ENCODE data around the gene MBTPS1.

MBTPS1 gene

DNA sequence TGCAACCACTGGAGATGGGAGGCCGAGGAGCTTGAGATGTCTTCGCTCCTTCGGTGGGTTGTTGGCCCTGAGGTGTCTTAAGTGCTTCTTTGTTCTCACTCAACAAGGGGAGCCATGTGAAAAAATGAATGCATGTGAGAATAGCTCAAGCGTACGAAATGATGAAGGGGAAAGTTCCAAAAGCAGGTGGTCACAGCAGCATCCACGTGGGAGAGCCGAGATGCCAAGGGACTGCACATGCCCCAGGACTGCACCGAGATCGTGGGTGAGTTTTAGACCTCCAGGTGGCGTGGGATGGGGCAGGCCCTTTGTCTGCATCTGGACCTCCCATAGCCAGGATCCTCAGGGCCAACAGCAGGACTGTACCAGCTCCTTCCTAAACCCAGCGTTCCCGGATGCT is 82.2 kb downstream of the MBTPS1 start:
- DNase-seq (ENCODE audit: low read depth) = no peak

- DNase-seq (ENCODE audit: low read depth) = no peak
These were observed 83.2 kb downstream of the MBTPS1 start for GRCh38 chr16:84033251-84034195.

GRCh38 chr16:84032458-84033178 is 84.1 kb downstream of the MBTPS1 start:
- no peak for DNase-seq (ENCODE audit: low read depth)

GRCh38 chr16:84031556-84031955 is 85.2 kb downstream of the MBTPS1 start:
- DNase-seq (ENCODE audit: low read depth) = no peak

GRCh38 chr16:84029297-84030047 is 87.3 kb downstream of the MBTPS1 start:
- no peak for DNase-seq (ENCODE audit: low read depth)

DNA sequence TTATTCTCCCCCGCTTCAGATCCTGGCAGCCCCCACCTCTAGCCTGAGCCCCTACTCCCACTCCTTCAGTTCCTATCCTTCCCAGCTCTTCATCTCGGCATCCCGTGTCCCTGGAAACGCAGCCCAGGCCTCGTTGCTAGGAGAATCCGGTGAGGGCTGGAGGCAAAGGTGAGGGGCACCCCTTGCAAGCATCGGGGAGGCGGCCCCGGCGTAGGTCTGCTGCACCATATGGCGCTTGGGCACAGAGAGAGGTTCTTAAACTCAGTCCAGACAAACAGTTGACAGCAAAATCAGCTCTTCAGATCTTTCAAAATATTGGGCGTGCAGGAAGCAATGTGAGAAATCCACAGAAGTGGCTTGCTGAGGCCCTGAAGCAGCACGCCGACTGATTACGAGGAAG is 89.1 kb downstream of the MBTPS1 start:
- no peak for DNase-seq (ENCODE audit: low read depth)

DNA sequence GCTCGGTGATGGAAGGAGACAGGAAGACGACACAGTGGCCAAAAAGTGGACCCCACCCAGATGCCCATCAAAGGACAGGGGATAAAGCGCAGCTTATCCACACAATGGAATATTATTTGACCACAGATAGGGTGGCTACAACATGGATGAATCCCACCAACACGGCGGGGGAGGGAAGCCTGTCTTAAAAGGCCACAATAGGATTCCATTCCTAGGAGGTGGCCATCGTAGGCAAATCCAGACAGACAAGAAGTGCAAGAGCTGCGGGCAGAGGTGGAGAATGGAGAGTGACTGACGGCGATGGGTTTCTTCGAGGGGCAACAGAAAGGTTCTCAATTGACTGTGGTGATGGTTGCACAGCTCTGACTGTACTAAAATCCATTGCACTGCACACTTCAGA is 90.1 kb downstream of the MBTPS1 start:
- no peak for DNase-seq (ENCODE audit: low read depth)

DNA sequence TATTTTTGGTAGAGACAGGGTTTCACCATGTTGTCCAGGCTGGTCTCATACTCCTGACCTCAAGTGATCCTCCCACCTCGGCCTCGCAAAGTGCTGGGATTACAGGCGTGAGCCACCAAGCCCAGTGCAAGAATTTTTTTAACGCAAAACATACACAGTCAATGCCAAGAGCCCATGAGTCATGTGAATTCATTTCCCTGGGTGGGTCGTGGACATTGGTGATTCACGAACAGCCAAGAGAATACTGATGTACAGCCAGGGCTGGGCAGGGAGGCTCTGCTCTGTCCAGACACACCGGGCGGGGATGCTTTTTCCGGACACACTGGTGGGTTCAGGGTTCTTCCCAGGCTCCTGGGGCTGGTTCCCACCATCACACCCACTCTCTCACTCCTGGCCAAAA is 91.9 kb downstream of the MBTPS1 start:
- DNase-seq (ENCODE audit: low read depth) = no peak

DNA sequence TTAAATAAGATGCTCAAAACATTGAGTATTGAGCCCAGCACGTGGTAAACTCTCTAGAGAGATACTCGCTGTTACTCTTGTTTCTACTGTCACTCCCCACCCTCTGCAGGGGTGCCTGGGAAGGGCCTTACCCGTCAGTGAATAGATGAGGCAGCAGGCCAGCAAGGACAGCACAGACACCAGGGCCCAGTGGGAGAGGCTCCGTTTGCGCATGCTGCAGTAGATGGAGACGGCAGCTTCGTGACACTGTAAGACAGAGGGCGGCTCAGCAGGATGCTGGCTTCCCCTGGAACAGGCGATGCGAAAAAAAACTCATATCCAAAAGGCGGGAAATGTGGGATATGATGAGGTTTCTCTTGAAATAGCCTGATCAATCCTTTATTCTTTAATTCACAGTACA is 94.1 kb downstream of the MBTPS1 start:
- DNase-seq (ENCODE audit: low read depth) = no peak

- DNase-seq (ENCODE audit: low read depth) = no peak
These were observed 95.3 kb downstream of the MBTPS1 start for GRCh38 chr16:84021488-84021887.

DNA sequence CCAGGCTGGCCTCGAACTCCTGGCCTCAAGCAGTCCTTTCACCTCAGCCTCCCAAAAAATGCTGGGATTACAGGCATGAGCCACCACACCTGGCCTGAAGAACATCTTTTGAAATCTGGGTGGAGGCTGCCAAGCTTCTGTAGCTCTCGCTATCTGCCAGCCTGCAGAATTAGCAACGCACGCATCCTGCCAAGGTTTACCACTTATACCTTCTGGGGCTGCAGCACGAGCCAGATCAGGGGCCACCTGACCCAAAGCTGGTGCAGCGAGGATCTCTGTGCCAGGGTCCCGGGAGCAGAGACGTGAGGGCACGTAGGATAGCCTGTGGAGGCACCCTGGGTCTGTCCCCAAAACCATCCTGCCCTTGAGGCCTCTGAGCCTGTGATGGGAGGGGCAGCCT is 96.4 kb downstream of the MBTPS1 start:
- DNase-seq (ENCODE audit: low read depth) = no peak

GRCh38 chr16:84018710-84019109 is 98.0 kb downstream of the MBTPS1 start:
- no peak for DNase-seq (ENCODE audit: low read depth)

DNA sequence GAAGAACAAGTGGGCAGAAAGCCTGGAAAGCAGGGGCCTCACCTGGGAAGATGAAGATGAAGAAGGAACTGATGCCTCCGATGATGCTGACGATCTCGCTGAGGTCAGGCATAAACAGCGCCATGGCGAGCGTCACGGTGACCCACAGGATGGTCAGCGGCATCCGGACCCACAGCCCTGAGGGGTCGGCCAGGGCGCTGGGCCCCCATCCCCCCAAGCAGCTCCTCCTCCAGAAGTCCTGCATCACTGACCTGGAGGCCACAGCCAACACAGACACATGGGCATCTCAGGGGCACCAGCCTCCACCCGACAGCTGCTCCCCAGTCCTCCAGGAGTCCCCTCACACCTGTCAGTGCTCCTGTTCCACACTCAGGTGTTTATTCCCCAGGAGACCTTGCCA is 100.3 kb downstream of the MBTPS1 start:
- no peak for DNase-seq (ENCODE audit: low read depth)

DNA sequence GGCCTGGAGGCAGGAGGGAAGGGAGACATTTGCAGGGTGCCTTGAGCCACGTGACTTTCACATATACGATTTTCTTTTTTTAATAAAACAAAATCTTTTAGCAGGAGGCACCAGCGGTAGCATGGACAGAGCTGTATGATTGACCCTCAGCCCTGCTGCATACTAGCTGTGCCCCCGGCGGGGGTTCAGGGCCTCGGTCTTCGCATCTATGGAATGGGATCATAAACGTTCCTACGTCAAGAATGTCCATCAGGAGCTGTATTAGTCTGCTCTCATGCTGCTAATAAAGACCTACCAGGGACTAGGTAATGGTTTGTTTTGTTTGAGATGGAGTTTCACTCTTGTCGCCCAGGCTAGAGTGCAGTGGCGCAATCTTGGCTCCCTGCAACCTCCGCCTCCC is 101.3 kb downstream of the MBTPS1 start:
- DNase-seq (ENCODE audit: low read depth) = no peak

- no peak for DNase-seq (ENCODE audit: low read depth)
These were observed 102.0 kb downstream of the MBTPS1 start for GRCh38 chr16:84014570-84015327.

DNA sequence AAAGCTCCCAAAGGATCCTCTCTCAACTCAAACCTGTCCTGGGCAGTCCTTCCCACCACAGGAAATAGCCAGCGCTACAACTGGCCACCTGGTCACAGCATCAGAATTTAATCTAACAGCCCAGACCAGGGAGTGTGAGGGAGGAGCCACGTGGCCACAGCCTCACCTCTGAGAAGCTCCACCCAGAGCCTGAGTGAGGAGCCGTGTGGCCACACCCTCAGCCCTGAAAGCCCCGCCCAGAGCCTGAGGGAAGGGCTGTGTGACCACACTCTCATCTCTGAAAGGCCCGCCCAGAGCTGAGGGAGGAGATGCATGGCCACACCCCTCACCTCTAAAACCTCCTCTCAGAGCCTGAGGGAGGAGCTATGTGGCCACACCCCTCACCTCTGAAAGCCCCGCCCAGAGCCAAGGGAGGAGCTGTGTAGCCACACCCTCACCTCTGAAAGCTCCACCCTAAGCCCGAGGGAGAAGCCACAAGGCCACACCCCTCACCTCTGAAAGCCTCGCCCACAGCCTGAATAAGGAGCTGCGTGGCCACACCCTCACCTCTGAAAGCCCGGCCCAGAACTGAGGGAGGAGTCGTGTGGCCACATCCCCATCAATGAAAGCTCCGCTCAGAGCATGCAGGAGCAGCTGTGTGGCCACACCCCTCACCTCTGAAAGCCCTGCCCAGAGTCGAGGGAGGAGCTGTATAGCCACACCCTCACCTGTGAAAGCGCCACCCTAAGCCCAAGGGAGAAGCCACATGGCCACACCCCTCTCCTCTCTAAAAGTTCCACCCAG is 102.8 kb downstream of the MBTPS1 start:
- DNase-seq (ENCODE audit: low read depth) = peak; percentile 15

DNA sequence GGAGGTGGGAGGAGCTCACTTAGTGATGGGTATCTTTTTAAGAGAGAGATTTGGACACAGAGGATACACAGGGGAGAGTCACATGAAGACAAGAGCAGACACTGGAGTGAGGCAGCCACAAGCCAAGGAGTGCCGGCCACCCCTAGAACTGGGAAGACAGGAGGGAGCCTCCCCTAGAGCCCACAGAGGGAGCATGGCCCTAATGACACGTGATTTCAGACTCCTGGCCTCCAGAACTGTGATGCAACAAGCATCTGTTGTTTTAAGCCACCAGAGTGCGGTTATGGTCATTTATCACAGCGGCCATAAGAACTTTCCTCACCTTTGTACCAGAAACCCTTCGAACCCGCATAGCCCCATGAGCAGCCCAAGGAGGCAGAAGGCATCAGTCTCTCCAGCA is 107.5 kb downstream of the MBTPS1 start:
- no peak for DNase-seq (ENCODE audit: low read depth)

GRCh38 chr16:84007965-84008364 is 108.8 kb downstream of the MBTPS1 start:
- DNase-seq (ENCODE audit: low read depth) = no peak

- no peak for DNase-seq (ENCODE audit: low read depth)
These were observed 109.2 kb downstream of the MBTPS1 start for GRCh38 chr16:84007520-84007919.

- DNase-seq (ENCODE audit: low read depth) = no peak
These were observed 111.4 kb downstream of the MBTPS1 start for GRCh38 chr16:84005391-84005790.

GRCh38 chr16:84004442-84004841 is 112.3 kb downstream of the MBTPS1 start:
- DNase-seq (ENCODE audit: low read depth) = no peak
